ENCODE measurements around the gene CNTFR.

- TF ChIP-seq CTCF (IDR thresholded peaks at IDR 0.05) (no peak), EP300 (IDR thresholded peaks at IDR 0.05) (no peak)
These were observed 4.7 kb upstream of the CNTFR start for GRCh38 chr9:34594177-34594576.
